Measurements from ENCODE around the gene C14orf119. TPM values are rescaled to one million over a fixed set of nuclear protein-coding genes. Genes with fewer than 3 reads are reported as not detected.

The C14orf119 gene
- total and polyA plus RNA-seq, 9 of the 15 experiments (the other 6 are each of a cell fraction or from before 2014, with no cell fraction given), result 36.7 to 251 (median 51.8) TPM

GRCh38 chr14:23057757-23058653 lies 37.3 kb upstream of the C14orf119 start (continued):
- peak; percentile 84 for TF ChIP-seq CC2D1A (IDR thresholded peaks at IDR 0.05)
- 0 out of 4 replicates have a peak, but pooled peaks of 1 of the 2 experiments have one; percentile 31 for TF ChIP-seq SRF (CRISPR knock-in tag; IDR thresholded peaks at IDR 0.05)
- TF ChIP-seq BRF1 (IDR thresholded peaks at IDR 0.05; ENCODE audit: borderline replicate concordance, extremely low read depth, insufficient read length), result no peak
- no peak; the same call in 1 of the 2 replicates for TF ChIP-seq GATAD2B (IDR thresholded peaks at IDR 0.05; ENCODE audit: borderline replicate concordance)
- no peak for TF ChIP-seq HDAC3 (IDR thresholded peaks at IDR 0.05; ENCODE audit: borderline replicate concordance, partially characterized antibody)
- peak in 1 of 2 experiments; percentile 45; a peak in 2 of 4 replicates for TF ChIP-seq MNT (conservative IDR thresholded peaks at IDR 0.05)
- peak; percentile 50; the same call in 1 of the 2 replicates for TF ChIP-seq ZBTB7A (IDR thresholded peaks at IDR 0.05; ENCODE audit: borderline replicate concordance, control insufficient read depth, low read depth, low read length)
- peak; percentile 15; the same call in 1 of the 2 replicates for TF ChIP-seq EGR1 (conservative IDR thresholded peaks at IDR 0.05)
- peak; percentile 79; the same call in 1 of the 2 replicates for TF ChIP-seq STAG1 (CRISPR knock-in tag; IDR thresholded peaks at IDR 0.05; ENCODE audit: borderline replicate concordance)
- 0 out of 2 replicates have a peak, but pooled peaks have one; percentile 55 for TF ChIP-seq FOXO4 (CRISPR knock-in tag; IDR thresholded peaks at IDR 0.05)
- TF ChIP-seq MAZ (CRISPR knock-in tag; conservative IDR thresholded peaks at IDR 0.05 in 1 of 2, IDR thresholded peaks at IDR 0.05 in 1 of 2), result peak; percentile 54 to 73
- no peak for TF ChIP-seq ZNF75A (CRISPR knock-in tag; IDR thresholded peaks at IDR 0.05)
- peak; percentile 79; the same call in 1 of the 2 replicates for TF ChIP-seq SRSF1 (IDR thresholded peaks at IDR 0.05; ENCODE audit: low read depth, low read length)
- no peak for TF ChIP-seq ZNF274 (IDR thresholded peaks at IDR 0.05; ENCODE audit: borderline replicate concordance, low read depth, low read length)
- TF ChIP-seq SMARCE1 (IDR thresholded peaks at IDR 0.05), result peak; percentile 30; the same call in 1 of the 2 replicates
- TF ChIP-seq HMGN3 (IDR thresholded peaks at IDR 0.05; ENCODE audit: borderline replicate concordance, extremely low read depth, insufficient read length, low read depth, low read length), result peak; percentile 69
- TF ChIP-seq NR2F6 (CRISPR knock-in tag; IDR thresholded peaks at IDR 0.05), result 0 out of 2 replicates have a peak, but pooled peaks have one; percentile 36
- TF ChIP-seq ZSCAN29 (IDR thresholded peaks at IDR 0.05), result peak; percentile 22; the same call in 1 of the 2 replicates
- no peak; the same call in none of the 2 replicates for TF ChIP-seq USF1 (CRISPR knock-in tag; IDR thresholded peaks at IDR 0.05)
- no peak for TF ChIP-seq ZNF408 (CRISPR knock-in tag; IDR thresholded peaks at IDR 0.05; ENCODE audit: low read depth)
- TF ChIP-seq DEAF1 (CRISPR knock-in tag; IDR thresholded peaks at IDR 0.05), result peak; percentile 80

All from K562 (cell line).